ENCODE data around the gene TNFRSF19.
"Not testable (repeated sequence)": the region's sequence is repeated elsewhere in the genome, so short reads cannot be mapped to it uniquely, and the experiment has no call there.

TNFRSF19 gene

DNA sequence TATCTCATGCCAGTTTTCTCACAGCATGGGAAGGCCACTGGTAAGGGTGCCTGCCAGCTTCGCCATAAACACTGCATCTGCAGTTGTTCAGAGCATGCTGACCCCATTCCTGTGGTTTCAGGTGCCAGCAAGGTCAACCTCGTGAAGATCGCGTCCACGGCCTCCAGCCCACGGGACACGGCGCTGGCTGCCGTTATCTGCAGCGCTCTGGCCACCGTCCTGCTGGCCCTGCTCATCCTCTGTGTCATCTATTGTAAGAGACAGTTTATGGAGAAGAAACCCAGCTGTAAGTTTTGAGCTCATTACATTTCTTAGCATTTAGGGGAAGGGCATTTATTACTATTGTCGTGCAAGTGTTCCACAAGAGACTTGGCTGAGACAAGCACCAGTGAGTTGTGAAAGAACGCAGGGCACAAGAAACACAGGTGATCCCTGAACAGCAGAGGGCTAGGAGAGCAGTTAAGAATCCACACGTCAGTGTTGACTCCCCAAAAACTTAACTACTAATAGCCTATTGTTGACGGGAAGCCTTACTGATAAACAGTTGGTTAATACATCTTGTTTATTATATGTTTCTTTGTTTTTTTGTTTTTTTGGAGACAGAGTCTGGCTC lies 88.8 kb downstream of the TNFRSF19 start:
- no peak for DNase-seq

DNA sequence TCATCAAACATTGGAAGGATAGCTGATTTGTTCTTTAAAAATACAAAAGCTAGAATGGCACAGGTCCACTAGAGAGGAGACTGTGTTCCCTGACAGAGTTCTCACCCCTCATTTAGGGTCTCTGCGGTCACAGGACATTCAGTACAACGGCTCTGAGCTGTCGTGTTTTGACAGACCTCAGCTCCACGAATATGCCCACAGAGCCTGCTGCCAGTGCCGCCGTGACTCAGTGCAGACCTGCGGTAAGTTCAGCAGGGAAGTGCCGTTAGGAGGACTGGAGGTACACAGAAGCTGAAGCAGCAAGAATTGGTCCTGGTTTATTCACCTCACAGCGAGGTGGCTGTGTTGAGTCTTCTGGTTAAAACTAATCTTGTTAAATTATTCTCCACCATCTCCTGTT lies 90.0 kb downstream of the TNFRSF19 start:
- no peak for DNase-seq

DNA sequence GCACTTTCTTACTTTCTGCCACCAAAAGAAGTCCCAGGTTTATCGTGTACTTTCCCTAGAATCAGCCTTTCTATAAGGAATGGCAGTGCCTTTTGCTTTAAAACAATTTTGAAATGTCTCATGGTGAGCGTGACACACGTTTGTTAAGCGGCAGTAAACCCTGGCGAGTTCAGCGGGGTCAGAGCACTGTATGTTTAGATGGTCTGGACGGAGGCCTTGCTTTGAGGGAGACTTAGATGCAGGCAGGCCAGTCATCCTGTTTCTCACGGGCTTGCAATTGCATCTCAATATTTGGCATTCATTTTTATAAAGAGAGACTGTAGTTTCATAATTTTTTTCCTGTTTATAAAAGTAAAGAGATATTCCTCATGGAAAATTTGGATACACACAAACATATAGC lies 96.4 kb downstream of the TNFRSF19 start:
- no peak for DNase-seq

DNA sequence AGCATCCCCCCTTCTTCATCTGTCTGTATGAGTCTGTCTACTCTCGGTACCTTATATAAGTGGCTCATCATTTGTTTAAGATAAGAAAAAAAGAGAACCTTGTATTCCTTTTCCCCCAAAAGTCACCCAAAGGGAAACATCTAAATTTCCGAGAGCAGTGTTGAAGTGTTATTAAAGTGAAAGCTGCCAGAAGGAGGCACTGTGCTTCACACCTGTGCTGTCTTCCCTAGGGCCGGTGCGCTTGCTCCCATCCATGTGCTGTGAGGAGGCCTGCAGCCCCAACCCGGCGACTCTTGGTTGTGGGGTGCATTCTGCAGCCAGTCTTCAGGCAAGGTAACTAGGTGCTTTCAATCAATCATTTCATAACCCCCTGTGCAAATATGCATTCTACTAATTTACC lies 97.5 kb downstream of the TNFRSF19 start:
- DNase-seq: no peak

DNA sequence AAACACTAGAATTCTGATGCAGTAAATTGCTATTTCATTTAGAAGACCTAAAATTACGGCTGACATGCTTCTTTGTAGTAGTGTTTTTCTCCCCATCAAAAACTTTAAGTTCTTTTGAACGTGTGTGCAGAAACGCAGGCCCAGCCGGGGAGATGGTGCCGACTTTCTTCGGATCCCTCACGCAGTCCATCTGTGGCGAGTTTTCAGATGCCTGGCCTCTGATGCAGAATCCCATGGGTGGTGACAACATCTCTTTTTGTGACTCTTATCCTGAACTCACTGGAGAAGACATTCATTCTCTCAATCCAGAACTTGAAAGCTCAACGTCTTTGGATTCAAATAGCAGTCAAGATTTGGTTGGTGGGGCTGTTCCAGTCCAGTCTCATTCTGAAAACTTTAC lies 98.3 kb downstream of the TNFRSF19 start:
- DNase-seq: no peak

DNA sequence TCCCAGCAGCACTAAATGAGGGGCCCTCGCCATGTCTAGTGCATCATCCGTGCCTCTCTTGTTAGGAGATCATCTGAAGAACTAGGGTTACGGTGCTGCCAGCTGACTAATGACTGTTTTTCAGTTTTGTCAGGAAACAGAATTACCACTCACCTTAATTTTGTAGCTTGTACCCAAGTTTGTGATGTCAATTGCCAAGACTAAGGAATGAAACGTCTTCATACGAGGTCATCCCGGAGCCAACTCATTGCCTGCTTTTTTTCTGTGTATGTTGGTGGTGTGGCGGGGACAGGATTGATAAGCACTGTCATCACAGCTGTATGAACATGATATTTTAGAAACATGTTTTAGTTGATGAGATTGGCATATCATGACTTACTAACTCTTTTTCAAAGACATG lies 100.6 kb downstream of the TNFRSF19 start:
- no peak for DNase-seq

DNA sequence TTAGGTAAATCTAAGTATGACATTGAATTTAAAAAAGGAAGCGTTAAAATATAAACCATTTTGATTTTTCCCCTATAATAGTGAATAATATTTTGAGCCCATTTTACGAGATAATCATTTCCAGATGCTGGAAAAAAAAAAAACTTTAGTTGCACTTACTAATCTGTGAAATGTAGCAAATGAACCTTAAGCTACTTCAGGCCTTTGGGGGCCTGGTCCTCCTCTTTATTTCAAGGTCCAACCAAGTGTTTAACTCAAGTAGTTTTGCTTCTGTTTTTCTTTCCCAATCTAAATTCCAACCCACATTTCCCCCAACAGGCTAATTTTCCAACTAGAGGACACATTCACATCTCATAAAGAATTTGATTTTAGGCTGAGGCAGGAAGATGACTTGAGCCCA lies 101.2 kb downstream of the TNFRSF19 start:
- DNase-seq: no peak

DNA sequence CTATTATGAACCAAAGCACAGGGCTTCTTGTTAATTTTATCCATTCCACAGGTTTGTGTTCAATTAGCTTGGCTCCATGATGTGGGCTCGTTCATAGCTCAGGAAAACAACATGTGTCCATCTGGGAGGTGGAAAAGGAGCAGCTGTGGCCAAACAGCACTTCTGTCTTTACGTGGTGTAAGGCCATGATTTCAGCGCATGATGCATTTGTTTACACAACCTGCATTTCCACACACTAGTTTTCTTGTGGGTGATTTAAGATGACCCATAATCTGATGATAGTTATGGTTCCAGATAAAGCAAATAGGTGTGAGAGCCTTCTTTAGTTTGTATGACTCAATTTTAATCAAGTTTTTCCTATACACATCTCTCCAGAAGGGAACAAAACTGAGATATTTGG lies 101.7 kb downstream of the TNFRSF19 start:
- DNase-seq: no peak

DNA sequence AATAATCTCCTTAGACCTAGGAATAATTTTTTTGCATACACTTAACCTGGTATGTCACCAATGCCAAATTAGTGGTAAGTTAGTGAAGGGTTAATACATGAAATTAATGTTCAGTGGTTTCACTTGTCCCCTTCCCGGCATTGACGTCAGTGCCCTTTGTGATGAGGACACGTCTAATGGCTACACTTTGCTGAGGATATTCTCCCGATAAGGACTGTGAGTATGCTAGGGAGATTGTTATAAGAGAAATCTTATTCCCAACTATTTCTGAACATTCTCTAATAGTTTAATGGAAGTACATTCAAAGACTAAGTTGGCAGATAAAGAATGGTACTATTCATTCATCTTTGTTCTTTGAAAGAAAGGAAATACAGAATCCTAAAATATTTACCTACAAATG lies 102.4 kb downstream of the TNFRSF19 start:
- DNase-seq: no peak

DNA sequence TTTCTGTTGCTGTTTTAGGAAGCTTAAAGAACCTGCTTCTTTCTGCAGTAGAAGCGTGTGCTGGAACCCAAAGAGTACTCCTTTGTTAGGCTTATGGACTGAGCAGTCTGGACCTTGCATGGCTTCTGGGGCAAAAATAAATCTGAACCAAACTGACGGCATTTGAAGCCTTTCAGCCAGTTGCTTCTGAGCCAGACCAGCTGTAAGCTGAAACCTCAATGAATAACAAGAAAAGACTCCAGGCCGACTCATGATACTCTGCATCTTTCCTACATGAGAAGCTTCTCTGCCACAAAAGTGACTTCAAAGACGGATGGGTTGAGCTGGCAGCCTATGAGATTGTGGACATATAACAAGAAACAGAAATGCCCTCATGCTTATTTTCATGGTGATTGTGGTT lies 103.1 kb downstream of the TNFRSF19 start:
- DNase-seq: no peak

DNA sequence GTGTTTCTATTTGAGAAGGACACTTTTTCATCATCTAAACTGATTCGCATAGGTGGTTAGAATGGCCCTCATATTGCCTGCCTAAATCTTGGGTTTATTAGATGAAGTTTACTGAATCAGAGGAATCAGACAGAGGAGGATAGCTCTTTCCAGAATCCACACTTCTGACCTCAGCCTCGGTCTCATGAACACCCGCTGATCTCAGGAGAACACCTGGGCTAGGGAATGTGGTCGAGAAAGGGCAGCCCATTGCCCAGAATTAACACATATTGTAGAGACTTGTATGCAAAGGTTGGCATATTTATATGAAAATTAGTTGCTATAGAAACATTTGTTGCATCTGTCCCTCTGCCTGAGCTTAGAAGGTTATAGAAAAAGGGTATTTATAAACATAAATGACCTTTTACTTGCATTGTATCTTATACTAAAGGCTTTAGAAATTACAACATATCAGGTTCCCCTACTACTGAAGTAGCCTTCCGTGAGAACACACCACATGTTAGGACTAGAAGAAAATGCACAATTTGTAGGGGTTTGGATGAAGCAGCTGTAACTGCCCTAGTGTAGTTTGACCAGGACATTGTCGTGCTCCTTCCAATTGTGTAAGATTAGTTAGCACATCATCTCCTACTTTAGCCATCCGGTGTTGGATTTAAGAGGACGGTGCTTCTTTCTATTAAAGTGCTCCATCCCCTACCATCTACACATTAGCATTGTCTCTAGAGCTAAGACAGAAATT lies 103.8 kb downstream of the TNFRSF19 start:
- DNase-seq: no peak

DNA sequence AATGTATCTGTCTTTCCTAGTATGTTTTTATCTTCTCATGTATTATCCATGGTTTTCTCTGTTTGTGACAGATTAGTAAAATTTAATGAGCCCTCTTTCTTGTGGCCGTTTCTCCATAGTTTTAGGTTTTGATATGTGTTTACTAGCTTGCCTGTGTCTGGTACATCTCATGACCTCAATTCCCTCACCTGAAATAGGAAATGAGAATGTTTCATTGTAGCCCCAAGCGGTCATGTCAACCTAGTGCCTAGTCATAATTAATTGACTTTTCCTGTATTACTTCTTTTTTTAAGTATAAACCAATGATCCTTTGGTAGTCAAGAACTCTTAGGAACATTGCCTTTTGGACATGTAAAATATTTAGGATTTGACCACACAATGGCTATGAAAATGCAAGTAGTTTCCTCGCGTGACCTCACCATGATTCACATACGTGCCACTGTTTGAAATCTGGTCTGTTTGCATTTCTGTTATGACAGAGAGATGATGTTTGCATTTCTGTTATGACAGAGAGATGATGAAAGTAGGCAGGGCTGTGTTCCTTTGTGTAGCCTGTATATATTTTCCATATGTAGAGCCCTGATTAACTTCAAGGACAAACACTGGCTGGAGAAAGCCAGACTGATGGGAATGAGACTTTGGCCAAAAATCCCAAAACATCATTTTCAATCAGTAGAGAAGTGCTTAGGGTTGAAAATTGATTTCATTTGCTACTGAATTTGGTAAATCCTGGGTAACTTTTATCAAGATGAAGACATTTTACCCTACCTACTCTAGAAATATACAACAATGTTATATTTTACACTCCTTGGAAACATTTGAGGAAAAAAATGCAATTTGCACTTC lies 104.8 kb downstream of the TNFRSF19 start:
- DNase-seq: no peak

DNA sequence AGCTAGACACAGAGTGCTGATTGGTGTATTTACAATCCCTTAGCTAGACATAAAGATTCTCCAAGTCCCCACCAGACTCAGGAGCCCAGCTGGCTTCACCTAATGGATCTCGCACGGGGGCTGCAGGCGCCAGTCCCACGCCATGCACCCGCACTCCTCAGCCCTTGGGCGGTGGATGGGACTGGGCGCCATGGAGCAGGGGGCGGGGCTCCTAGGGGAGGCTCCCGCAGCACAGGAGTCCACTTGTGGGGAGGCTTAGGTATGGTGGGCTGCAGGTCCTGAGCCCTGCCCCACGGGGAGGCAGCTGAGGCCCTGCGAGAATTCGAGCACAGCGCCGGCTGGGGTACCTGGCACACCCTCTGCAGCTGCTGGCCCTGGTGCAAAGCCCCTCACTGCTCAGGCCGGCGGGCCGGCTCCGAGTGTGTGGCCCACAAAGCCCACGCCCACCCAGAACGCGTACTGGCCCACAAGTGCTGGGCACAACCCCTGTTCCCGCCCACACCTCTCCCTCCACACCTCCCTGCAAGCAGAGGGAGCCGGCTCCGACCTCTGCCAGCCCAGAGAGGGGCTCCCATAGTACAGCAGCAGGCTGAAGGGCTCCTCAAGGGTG lies 107.6 kb downstream of the TNFRSF19 start:
- DNase-seq: not testable (repeated sequence)

DNA sequence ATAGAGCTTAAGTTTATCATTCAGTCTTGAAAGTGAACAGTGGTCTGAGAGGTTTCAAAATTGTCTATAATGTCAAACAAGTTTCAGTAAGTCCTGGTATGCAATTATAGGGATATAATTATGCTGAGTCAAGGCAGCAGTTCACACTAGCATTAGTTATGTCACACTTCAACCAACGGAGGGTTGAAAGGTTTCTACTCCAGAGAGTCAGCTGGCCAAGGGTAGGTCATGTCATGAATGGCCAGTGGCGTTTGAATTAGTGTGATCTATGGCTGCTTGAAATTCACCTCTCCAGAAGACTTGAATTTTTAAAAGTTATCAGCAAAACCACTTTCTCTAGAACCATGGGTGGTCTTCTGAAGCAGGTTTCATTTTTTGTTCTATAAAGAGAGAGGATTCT lies 108.6 kb downstream of the TNFRSF19 start:
- no peak for DNase-seq

DNA sequence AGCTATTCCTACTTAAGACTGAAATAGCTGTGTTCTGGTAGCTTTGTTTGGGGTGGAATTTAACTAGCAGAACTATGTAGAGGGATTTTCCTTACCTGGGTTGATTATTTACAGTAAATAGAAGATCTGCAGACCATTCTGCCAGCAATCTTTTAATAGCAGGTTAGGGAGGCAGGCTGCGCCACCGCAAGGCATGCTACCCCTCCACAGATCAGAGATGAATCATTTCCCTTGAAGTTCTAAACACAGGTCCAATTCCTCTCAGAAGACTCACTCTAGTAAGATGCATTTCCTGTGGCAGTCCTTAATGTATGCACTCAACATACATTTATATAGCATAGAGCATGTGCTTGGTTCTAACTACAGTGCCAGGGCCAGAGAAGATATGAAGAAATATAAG lies 109.0 kb downstream of the TNFRSF19 start:
- no peak for DNase-seq

DNA sequence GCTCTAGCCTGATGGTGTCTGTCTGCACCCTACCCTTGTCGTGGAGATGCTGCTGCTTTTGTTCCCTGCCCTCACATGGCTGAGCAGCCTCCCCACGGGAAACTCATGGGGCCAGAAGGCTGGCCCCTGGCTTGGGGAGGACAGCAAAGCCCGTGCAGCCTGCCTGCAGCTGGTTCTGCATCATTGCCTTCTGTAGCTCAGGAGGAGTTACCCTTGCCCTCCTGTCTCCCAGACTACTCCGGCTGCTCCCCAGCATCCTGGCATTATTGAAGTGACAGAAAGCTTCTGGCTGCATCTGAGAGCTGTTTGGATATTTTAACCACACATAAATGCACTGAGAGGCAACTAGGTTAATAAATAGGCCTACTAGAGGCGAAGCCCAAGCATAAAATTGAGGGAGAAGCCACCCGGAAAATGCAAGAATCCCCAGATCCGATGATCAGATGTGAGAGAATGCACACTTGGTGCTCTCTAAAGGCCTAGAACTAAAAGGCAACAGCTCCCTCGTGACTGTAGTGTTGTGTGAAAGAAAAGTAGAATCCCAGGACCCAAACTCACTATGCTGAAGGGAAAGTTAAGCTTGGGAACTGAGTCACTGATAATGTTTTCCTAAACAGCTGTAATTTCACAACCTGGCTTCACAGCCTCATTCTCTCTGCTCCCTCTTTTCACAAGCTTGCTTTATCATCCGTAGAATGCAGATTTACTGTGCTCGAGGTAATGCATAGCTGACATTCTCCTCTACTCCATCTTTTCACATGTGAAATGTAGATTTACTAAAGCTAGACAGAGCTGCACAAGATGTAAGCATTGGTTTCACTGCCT lies 110.8 kb downstream of the TNFRSF19 start:
- DNase-seq: no peak

DNA sequence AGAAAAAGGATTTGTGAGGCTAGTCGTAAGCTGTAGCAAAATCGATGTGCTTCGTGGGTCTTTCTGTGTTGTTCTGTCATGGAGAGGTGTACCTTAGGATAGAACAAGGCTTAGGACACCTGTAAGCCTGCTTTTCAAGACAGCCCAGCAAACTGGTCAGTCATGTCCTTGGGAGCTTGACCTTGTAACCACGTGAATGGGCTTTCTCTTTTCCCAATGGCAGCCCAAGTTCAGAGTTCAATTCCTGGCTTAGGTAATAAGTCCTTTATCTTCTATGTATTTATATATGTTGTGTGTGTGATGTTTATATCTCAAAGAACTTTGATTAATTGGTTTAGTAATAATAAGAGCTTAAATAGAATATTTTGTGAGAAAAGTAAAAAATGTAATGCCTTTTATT lies 112.9 kb downstream of the TNFRSF19 start:
- no peak for DNase-seq

DNA sequence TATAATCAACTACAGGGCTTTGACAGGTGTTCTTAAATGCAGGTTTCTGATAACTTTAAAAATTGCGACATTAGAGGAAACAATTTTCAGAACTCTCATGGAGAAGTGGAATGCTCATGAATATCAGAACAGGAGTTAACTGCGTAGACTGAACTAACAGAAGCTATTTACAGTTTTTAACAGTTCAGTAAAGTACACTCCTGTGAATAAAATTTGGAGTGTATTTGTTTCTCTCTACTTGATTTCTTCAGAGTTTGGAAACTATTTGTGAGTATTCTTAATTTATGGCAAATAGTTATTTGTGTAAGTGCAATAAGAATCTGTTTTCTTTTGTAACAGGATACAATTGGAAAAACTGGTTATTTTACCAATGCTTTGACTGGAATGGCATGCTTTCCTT lies 114.4 kb downstream of the TNFRSF19 start:
- DNase-seq: no peak

DNA sequence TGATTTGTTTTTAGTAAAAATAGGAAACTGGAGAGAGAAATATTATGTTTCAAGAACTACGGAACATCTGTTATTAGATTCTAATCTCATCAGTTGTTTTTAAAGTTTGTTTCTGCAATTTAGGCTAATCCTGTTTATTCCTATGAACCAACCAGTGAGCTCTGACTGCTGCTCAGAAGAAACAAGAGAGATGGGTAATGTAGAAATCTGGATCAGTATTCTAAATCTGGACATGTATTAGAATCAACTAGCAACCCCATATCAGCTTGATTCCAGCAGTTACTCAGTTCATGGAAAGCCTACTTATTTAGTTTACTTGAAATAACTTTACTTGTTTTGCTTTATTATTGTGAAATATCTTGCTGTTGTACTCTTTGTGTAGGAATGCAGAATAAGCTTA lies 115.2 kb downstream of the TNFRSF19 start:
- no peak for DNase-seq

DNA sequence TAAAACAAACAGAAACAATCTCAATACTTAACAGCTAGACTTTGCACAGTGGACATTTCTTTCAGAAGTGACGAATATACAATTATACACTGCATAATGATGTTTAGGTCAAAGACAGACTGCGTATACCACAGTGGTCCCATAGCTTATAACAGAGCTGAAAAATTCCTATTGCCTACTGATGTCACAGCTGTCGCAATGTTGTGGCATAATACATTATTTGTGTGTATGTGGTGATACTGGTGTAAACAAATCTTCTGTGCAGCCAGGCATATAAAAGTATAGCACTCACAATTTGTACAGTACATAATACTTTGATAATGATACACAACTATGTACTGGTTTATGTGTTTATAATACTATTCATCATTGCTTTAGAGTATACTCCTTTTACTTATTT lies 116.7 kb downstream of the TNFRSF19 start:
- DNase-seq: no peak

DNA sequence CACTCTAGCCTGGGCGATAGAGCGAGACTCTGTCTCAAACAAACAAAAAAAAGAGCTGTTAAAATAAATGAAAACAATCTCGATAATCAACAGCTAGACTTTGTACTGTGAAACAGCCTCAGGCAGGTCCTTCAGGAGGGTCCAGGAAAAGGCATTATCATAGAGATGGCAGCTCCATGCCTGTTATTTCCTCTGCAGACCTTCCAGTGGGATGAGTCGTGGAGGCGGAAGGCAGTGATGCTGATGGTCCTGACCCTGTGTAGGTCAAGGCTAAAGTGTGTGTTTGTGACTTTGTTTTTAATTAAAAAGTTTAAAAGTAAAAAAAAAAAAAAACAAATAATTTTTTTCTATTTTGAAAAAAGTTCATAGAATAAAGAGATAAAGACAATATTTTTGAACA lies 117.4 kb downstream of the TNFRSF19 start:
- DNase-seq: no peak

DNA sequence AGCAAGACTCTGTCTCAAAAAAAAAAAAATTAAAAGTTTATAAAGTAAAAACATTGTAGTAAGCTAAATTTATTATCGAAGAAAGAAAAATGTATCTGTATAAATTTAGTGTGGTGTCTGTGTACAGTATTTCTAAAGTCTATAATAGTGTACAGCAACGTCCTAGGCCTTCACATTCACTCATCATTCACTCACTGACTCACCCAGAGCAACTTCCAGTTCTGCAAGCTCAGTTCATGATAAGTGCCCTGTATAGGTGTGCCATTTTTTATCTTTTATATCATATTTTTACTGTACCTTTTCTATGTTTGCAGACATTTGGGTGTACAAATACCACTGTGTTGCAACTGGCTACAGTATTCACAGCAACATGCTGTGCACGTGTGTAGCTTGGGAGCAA lies 118.1 kb downstream of the TNFRSF19 start:
- no peak for DNase-seq

DNA sequence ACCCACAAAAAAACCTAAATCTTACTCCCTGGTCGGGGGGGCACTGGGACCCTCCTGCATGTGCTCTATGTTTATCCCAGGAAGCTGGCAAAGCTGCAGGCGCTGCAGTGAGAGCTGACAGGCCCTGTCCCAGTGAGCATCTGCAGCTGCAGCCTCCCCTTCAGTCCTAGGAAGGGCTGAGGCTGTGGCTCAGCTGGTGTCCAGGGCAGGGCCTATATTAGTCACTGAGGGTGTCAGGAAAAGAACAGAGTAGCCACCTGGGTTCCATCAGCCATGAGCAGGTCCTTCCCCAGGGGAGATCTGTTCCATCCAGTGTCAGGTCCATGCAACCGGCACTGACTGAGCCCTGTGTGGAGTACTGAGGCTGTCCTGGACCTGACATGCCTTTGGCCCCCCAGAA lies 120.5 kb downstream of the TNFRSF19 start:
- DNase-seq: no peak

Data from CD4-positive, alpha-beta T cell treated with Interleukin-17A for 1 hour (primary cell).